ENCODE measurements around the gene TRAPPC12.

TRAPPC12 gene

DNA sequence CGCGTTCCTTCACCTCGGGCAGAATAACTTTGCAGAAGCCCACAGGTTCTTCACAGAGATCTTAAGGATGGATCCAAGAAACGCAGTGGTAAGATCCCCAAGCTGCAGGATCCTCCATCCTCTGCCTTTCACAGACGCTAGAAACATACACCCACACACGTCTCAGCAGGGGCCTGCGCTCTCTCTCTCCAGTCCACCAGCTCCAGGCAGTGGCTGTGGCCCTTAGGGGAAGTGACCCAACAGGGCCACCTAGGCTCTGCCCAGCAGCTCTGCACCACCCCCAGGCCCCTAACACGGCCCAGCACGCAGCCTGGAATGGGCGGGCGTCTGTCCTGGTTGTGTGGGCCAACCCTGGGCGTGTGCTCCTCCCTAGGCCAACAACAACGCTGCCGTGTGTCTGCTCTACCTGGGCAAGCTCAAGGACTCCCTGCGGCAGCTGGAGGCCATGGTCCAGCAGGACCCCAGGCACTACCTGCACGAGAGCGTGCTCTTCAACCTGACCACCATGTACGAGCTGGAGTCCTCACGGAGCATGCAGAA, 99.4 kb downstream of the TRAPPC12 start:
- Histone ChIP-seq H3K27ac (ENCODE audit: low read length) (no peak overlapping the region), H2AFZ (ENCODE audit: low read depth, low read length) (no peak overlapping the region), H4K20me1 (ENCODE audit: insufficient read depth, low read length) (peaks cover 2% of the 10 kb centered on the region; the same call in 1 of the 2 replicates), H3K9me3 (ENCODE audit: insufficient read depth, low read length, severe bottlenecking) (no peaks in the 10 kb centered on the region), H3K79me2 (ENCODE audit: insufficient read depth, low read length) (no peaks in the 10 kb centered on the region), H3K4me2 (ENCODE audit: insufficient read depth, low read length) (no peak overlapping the region), H3K36me3 (ENCODE audit: insufficient read depth, low read length) (peaks cover 43% of the 10 kb centered on the region), H3K4me3 (ENCODE audit: low read depth in 1 of 2, low read length in 2 of 2) (no peak overlapping the region), H3K9ac (ENCODE audit: low read depth, low read length) (no peak overlapping the region), H3K4me1 (ENCODE audit: insufficient read depth, low read length) (no peaks in the 10 kb centered on the region), H3K27me3 (ENCODE audit: insufficient read depth, low read length, poor library complexity) (no peaks in the 10 kb centered on the region)
- DNase-seq, result no peak
- no peak for ATAC-seq (ENCODE audit: insufficient read depth, low read depth)
- TF ChIP-seq EZH2 (IDR thresholded peaks at IDR 0.05; ENCODE audit: borderline replicate concordance, low read depth, low read length, severe bottlenecking) (no peak), CTCF (IDR thresholded peaks at IDR 0.05; ENCODE audit: borderline replicate concordance, extremely low read depth, low read length, poor library complexity, severe bottlenecking) (no peak)

DNA sequence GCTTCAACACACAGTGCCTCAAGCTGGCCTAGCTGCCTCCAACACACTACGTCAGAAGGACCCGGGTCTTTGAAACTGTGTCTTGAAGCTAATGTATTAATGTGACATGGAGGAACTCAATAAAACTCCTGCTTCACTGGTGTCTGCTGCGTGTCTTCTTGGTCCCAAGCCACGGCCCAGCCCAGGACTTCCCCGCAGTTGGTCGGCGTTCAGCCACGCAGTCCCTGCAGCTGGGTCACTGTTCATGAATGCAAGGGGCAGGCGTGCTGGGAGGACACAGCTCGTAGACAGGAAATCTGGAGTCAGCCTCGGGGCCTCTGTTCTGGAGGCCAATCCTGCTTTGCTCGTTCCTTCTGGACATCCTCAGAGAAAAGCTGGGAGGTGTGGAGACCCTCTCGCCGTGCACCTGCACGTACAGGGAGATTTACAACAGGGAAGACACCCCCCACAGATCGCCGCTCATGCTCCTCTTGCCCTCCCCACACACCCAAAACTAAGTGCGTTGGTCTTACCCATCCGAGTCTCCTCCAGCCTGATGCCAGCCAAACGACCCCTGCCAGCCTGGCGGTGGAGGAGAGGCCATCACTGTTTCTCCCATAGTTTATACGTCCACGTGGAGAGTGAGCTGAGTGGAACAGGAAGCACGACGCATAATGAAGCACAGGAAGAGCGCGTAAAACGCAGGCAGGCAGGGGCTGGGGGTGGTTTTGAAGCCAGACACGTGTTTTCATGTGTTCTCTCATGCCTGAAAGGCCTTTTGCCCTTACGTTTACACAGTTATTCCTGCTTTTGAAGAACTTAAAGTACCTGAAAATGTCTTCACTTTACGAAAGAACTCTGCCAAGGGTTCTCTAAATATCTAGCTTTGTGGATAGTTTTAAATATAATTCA, 100.2 kb downstream of the TRAPPC12 start:
- no peak overlapping the region for H3K4me2 ChIP-seq (ENCODE audit: insufficient read depth, low read length)
- no peak; the same call in 2 of the 3 replicates for ATAC-seq (ENCODE audit: insufficient read depth, low read depth)
- H3K27ac ChIP-seq (ENCODE audit: low read length), result no peak overlapping the region
- no peak overlapping the region for H2AFZ ChIP-seq (ENCODE audit: low read depth, low read length)
- H3K79me2 ChIP-seq (ENCODE audit: insufficient read depth, low read length), result no peaks in the 10 kb centered on the region
- H3K4me1 ChIP-seq (ENCODE audit: insufficient read depth, low read length), result no peaks in the 10 kb centered on the region
- H3K9ac ChIP-seq (ENCODE audit: low read depth, low read length), result no peak overlapping the region
- no peaks in the 10 kb centered on the region for H3K27me3 ChIP-seq (ENCODE audit: insufficient read depth, low read length, poor library complexity)
- H3K4me3 ChIP-seq (ENCODE audit: low read depth in 1 of 2, low read length in 2 of 2), result no peak overlapping the region
- peaks cover 2% of the 10 kb centered on the region; the same call in 1 of the 2 replicates for H4K20me1 ChIP-seq (ENCODE audit: insufficient read depth, low read length)
- no peaks in the 10 kb centered on the region for H3K9me3 ChIP-seq (ENCODE audit: insufficient read depth, low read length, severe bottlenecking)
- DNase-seq, result no peak
- no peak for TF ChIP-seq EZH2 (IDR thresholded peaks at IDR 0.05; ENCODE audit: borderline replicate concordance, low read depth, low read length, severe bottlenecking)
- TF ChIP-seq CTCF (IDR thresholded peaks at IDR 0.05; ENCODE audit: borderline replicate concordance, extremely low read depth, low read length, poor library complexity, severe bottlenecking), result no peak
- peaks cover 41% of the 10 kb centered on the region for H3K36me3 ChIP-seq (ENCODE audit: insufficient read depth, low read length)

DNA sequence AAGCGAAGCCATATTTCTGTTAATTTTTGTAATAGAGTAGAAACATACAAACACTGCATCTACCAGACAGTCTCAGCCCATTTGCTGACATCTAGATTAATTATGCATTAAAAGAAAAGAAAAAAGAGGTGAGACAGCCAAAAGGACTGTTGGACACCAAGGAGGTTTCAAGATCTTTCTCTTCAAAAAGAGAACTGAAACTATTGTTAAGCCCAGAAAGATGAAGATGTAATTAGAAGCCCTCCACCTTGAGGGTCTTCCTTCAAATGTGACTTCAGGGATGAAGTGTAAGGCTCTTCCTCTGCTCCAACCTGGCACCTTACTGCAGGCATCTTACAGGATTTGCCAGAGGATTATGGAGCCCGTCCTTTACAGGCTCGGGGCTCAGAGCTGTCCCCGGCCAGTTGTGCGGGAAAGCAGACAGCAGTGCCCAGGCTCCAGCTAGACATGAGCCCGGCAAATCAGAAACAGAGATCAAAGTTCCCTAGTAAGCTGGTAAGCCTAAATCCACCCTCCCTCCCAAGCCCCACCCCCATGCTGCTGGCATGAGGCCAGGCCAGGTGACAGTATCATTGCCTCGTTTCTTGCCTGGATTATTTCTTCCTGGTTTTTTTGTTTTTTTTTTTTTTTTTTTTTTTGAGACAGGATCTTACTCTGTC, 101.0 kb downstream of the TRAPPC12 start:
- peaks cover 2% of the 10 kb centered on the region; the same call in 1 of the 2 replicates for H4K20me1 ChIP-seq (ENCODE audit: insufficient read depth, low read length)
- no peak overlapping the region for H3K27ac ChIP-seq (ENCODE audit: low read length)
- no peak overlapping the region for H3K9ac ChIP-seq (ENCODE audit: low read depth, low read length)
- ATAC-seq (ENCODE audit: insufficient read depth, low read depth) (no peak), DNase-seq (no peak)
- no peak overlapping the region for H3K4me2 ChIP-seq (ENCODE audit: insufficient read depth, low read length)
- H3K9me3 ChIP-seq (ENCODE audit: insufficient read depth, low read length, severe bottlenecking), result no peaks in the 10 kb centered on the region
- H2AFZ ChIP-seq (ENCODE audit: low read depth, low read length), result no peak overlapping the region
- TF ChIP-seq EZH2 (IDR thresholded peaks at IDR 0.05; ENCODE audit: borderline replicate concordance, low read depth, low read length, severe bottlenecking), result no peak
- no peak for TF ChIP-seq CTCF (IDR thresholded peaks at IDR 0.05; ENCODE audit: borderline replicate concordance, extremely low read depth, low read length, poor library complexity, severe bottlenecking)
- H3K36me3 ChIP-seq (ENCODE audit: insufficient read depth, low read length), result peaks cover 36% of the 10 kb centered on the region
- no peaks in the 10 kb centered on the region for H3K79me2 ChIP-seq (ENCODE audit: insufficient read depth, low read length)
- H3K4me1 ChIP-seq (ENCODE audit: insufficient read depth, low read length), result no peaks in the 10 kb centered on the region
- H3K27me3 ChIP-seq (ENCODE audit: insufficient read depth, low read length, poor library complexity), result no peaks in the 10 kb centered on the region
- H3K4me3 ChIP-seq (ENCODE audit: low read depth in 1 of 2, low read length in 2 of 2), result no peak overlapping the region

All from DND-41 (cell line).